A673 (cell line): ENCODE measurements around the gene CENPO. TPM values are rescaled to one million over a fixed set of nuclear protein-coding genes. Genes with fewer than 3 reads are reported as not detected.

Experiments
- BruUV-seq: library from RNA; stranded (reverse); fragments of 400-500 nt; replicated peaks from 2 replicates; lab custom pipeline; 2021; lab: Mats Ljungman, UMichigan
- CTCF ChIA-PET: fragments of 300-600 bp; sonication (Branson Sonifier 250); formaldehyde crosslinking; loops from one replicate; lab custom pipeline; 2022; ENCODE audit warnings: antibody characterized with exemption; lab: Charles Lee
- POLR2A ChIA-PET: fragments of 300-600 bp; sonication (Branson Sonifier 250); formaldehyde crosslinking; loops from one replicate; lab custom pipeline; 2022; ENCODE audit warnings: antibody characterized with exemption; ENCODE audit not compliant: low non-redundant PET; lab: Charles Lee
- DNase-seq: peaks from one replicate; pipeline ENCODE4 v3.0.0-alpha.2; 2015; ENCODE audit warnings: low spot score
- H3K27ac ChIP-seq: fragments of 200-600 bp; sonication (generic); 2 replicates; pipeline ENCODE4 v1.5.1; 2016; ENCODE audit warnings: mixed run types, low read depth, mild to moderate bottlenecking, mixed read lengths, antibody characterized with exemption, low read length; ENCODE audit not compliant: poor library complexity, severe bottlenecking
- H3K27me3 ChIP-seq: fragments of 200-600 bp; sonication (generic); replicated peaks from 2 replicates; pipeline ENCODE4 v1.6.1; 2017; ENCODE audit warnings: mixed run types, low read depth, mild to moderate bottlenecking, mixed read lengths, antibody characterized with exemption, low read length; ENCODE audit not compliant: insufficient read depth, poor library complexity
- H3K36me3 ChIP-seq: fragments of 200-600 bp; sonication (generic); 2 replicates; pipeline ENCODE4 v1.6.1; 2016; ENCODE audit warnings: mixed run types, mild to moderate bottlenecking, mixed read lengths, antibody characterized with exemption, low read length; ENCODE audit not compliant: insufficient read depth, poor library complexity, severe bottlenecking
- H3K4me1 ChIP-seq: fragments of 200-600 bp; sonication (generic); 2 replicates; pipeline ENCODE4 v1.6.1; 2017; ENCODE audit warnings: mixed run types, mild to moderate bottlenecking, mixed read lengths, antibody characterized with exemption, low read length; ENCODE audit not compliant: insufficient read depth, poor library complexity, severe bottlenecking
- H3K4me3 ChIP-seq: fragments of 200-600 bp; sonication (generic); 2 replicates; pipeline ENCODE4 v1.5.1; 2016; ENCODE audit warnings: low read depth, mixed run types, mild to moderate bottlenecking, mixed read lengths, low read length; ENCODE audit not compliant: poor library complexity, severe bottlenecking
- H3K9me3 ChIP-seq: fragments of 200-600 bp; sonication (generic); 2 replicates; pipeline ENCODE4 v1.6.1; 2016; ENCODE audit warnings: mixed run types, low read depth, mild to moderate bottlenecking, mixed read lengths, antibody characterized with exemption, low read length; ENCODE audit not compliant: poor library complexity, severe bottlenecking
- EZH2 ChIP-seq: fragments of 200-600 bp; sonication (generic); IDR thresholded peaks from 2 replicates; pipeline ENCODE4 v1.6.1; 2017; ENCODE audit warnings: borderline replicate concordance, low read depth, mild to moderate bottlenecking, mixed read lengths, antibody characterized with exemption, low read length; ENCODE audit not compliant: poor library complexity, severe bottlenecking
- intact Hi-C: fragments of 100-400 bp; cut with micrococcal nuclease; formaldehyde crosslinking; loops from one replicate; pipeline ENCODE4 v1.10.0; 2022; ENCODE audit not compliant: unreplicated experiment
- total RNA-seq: library from RNA; stranded (reverse); gene quantifications from 2 replicates; pipeline ENCODE4 v1.2.3, GENCODE V29; 2021
- TF ChIP-seq, protein P1 (sequence below): fragments of 300-800, 200-600 bp; sonication (generic); conservative IDR thresholded peaks from 2 replicates; pipeline ENCODE4 v1.5.1; 2017; ENCODE audit warnings: low read depth, mild to moderate bottlenecking, antibody characterized with exemption, low read length, moderate library complexity, mixed read lengths

Gene CENPO
- total RNA-seq, 1 experiment from 2014 or later = 69.4 TPM

DNA sequence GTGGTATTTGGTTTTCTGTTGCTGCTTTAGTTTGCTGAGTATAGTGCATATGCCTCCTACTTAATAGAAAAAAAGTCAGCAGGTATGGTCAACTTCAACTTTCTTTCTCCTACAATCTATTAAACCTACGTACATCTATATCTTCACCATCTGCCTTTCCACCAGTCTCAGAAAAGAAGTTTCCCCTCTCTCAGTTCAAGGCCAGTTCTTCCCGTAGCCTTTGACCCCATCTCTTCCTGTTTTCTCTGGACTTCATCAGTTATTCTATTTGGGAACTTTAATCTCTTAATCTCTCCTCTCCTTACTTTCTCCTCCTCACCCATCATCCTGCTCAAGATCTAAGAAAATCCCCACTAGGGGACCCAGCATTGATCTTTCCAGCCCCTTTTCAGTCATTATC, 5.7 kb upstream of the CENPO start:
- no TSS peak for BruUV-seq
- no peak for DNase-seq
- ChIA-PET CTCF (no interaction called here), POLR2A (no interaction called here)
- H3K36me3 ChIP-seq = no peaks in the 10 kb centered on the region
- no peaks in the 10 kb centered on the region for H3K27me3 ChIP-seq
- no peaks in the 10 kb centered on the region for H3K9me3 ChIP-seq
- no peak overlapping the region for H3K27ac ChIP-seq
- intact Hi-C loops = no loop called here
- TF ChIP-seq, protein P1, sequence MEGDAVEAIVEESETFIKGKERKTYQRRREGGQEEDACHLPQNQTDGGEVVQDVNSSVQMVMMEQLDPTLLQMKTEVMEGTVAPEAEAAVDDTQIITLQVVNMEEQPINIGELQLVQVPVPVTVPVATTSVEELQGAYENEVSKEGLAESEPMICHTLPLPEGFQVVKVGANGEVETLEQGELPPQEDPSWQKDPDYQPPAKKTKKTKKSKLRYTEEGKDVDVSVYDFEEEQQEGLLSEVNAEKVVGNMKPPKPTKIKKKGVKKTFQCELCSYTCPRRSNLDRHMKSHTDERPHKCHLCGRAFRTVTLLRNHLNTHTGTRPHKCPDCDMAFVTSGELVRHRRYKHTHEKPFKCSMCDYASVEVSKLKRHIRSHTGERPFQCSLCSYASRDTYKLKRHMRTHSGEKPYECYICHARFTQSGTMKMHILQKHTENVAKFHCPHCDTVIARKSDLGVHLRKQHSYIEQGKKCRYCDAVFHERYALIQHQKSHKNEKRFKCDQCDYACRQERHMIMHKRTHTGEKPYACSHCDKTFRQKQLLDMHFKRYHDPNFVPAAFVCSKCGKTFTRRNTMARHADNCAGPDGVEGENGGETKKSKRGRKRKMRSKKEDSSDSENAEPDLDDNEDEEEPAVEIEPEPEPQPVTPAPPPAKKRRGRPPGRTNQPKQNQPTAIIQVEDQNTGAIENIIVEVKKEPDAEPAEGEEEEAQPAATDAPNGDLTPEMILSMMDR = no peak
- no peak for TF ChIP-seq EZH2
- H3K4me3 ChIP-seq = no peak overlapping the region
- peaks cover 13% of the 10 kb centered on the region for H3K4me1 ChIP-seq

GRCh38 chr2:24788816-24789215, 4.4 kb upstream of the CENPO start:
- TF ChIP-seq EZH2 = no peak
- TF ChIP-seq, protein P1 = no peak
- BruUV-seq = no TSS peak
- intact Hi-C loops = no loop called here
- Histone ChIP-seq H3K4me1 (peaks cover 13% of the 10 kb centered on the region), H3K27ac (no peak overlapping the region), H3K9me3 (no peaks in the 10 kb centered on the region), H3K4me3 (no peak overlapping the region), H3K36me3 (no peaks in the 10 kb centered on the region), H3K27me3 (no peaks in the 10 kb centered on the region)
- CTCF ChIA-PET = interaction anchor here (0.8 kb wide), 1 partner anchor 176 kb away, joined by 3 read pairs; no protein-coding TSS in a partner anchor
- DNase-seq = no peak
- POLR2A ChIA-PET = no interaction called here

GRCh38 chr2:24791452-24791851, 1.8 kb upstream of the CENPO start:
- no peaks in the 10 kb centered on the region for H3K27me3 ChIP-seq
- BruUV-seq = no TSS peak
- intact Hi-C loops = no loop called here
- H3K9me3 ChIP-seq = no peaks in the 10 kb centered on the region
- CTCF ChIA-PET = interaction anchor here (0.6 kb wide), 1 partner anchor 58 kb away, joined by 14 read pairs; no protein-coding TSS in a partner anchor
- no peak for DNase-seq
- peaks cover 12% of the 10 kb centered on the region for H3K36me3 ChIP-seq
- POLR2A ChIA-PET = interaction anchor here (0.5 kb wide), 1 partner anchor 426 kb away, joined by 11 read pairs; no protein-coding TSS in a partner anchor
- no peak overlapping the region for H3K4me3 ChIP-seq
- peaks cover 23% of the 10 kb centered on the region for H3K4me1 ChIP-seq
- TF ChIP-seq, protein P1 = no peak
- no peak for TF ChIP-seq EZH2
- H3K27ac ChIP-seq = no peak overlapping the region
